Neural cell (in vitro differentiated cells): ENCODE results near the gene ADGRG6. TPM values are rescaled to one million over a fixed set of nuclear protein-coding genes. Genes with fewer than 3 reads are reported as not detected.

Experiments
- H2AFZ ChIP-seq: fragments of 200-600, 300-800 bp; sonication (generic), shearing (Covaris generic); 2 replicates; pipeline ENCODE4 v1.6.0; 2014; ENCODE audit warnings: low read depth, mild to moderate bottlenecking, antibody characterized with exemption, low read length, moderate library complexity
- H3F3A ChIP-seq: fragments of 200-600 bp; shearing (Covaris generic); 2 replicates; pipeline ENCODE4 v1.6.1; 2016; ENCODE audit warnings: mild to moderate bottlenecking, moderate library complexity, mixed read lengths, antibody characterized with exemption, low read length; ENCODE audit not compliant: insufficient read depth, poor library complexity, severe bottlenecking
- H3K27ac ChIP-seq: fragments of 200-600, 300-800 bp; sonication (generic), shearing (Covaris generic); 2 replicates; pipeline ENCODE4 v1.5.1; 2014; ENCODE audit warnings: mild to moderate bottlenecking, low read length, moderate library complexity
- H3K27me3 ChIP-seq: fragments of 300-800, 200-600 bp; sonication (generic), shearing (Covaris generic); 2 replicates; pipeline ENCODE4 v1.6.0; 2014; ENCODE audit warnings: mild to moderate bottlenecking, low read depth, low read length, moderate library complexity; ENCODE audit not compliant: insufficient read depth
- H3K36me3 ChIP-seq: fragments of 300-800, 200-600 bp; sonication (generic), shearing (Covaris generic); 2 replicates; pipeline ENCODE4 v1.5.1; 2014; ENCODE audit warnings: mild to moderate bottlenecking, antibody characterized with exemption, low read length, moderate library complexity; ENCODE audit not compliant: insufficient read depth
- H3K4me2 ChIP-seq: fragments of 300-800, 200-600 bp; sonication (generic), shearing (Covaris generic); 2 replicates; pipeline ENCODE4 v1.6.0; 2014; ENCODE audit warnings: mild to moderate bottlenecking, low read length
- H3K4me3 ChIP-seq: fragments of 300-800, 200-600 bp; sonication (generic), shearing (Covaris generic); 2 replicates; pipeline ENCODE4 v1.5.1; 2014; ENCODE audit warnings: mild to moderate bottlenecking, low read length, moderate library complexity
- H3K79me2 ChIP-seq: fragments of 200-600 bp; shearing (Covaris generic); replicated peaks from 2 replicates; pipeline ENCODE4 v1.6.0; 2014; ENCODE audit warnings: mild to moderate bottlenecking, low read length, moderate library complexity; ENCODE audit not compliant: insufficient read depth
- H3K9ac ChIP-seq: fragments of 300-800, 200-600 bp; sonication (generic), shearing (Covaris generic); 2 replicates; pipeline ENCODE4 v1.6.1; 2016; ENCODE audit warnings: mild to moderate bottlenecking, low read length, mixed read lengths
- H3K9me2 ChIP-seq: fragments of 200-600 bp; shearing (Covaris generic); 2 replicates; pipeline ENCODE4 v1.6.1; 2016; ENCODE audit warnings: mild to moderate bottlenecking, low read length, mixed read lengths; ENCODE audit not compliant: insufficient read depth
- H3K9me3 ChIP-seq: fragments of 200-600, 300-800 bp; sonication (generic), shearing (Covaris generic); 2 replicates; pipeline ENCODE4 v1.6.1; 2016; ENCODE audit warnings: mild to moderate bottlenecking, mixed run types, low read length, moderate library complexity, mixed read lengths
- H4K20me1 ChIP-seq: fragments of 200-600 bp; shearing (Covaris generic); 2 replicates; pipeline ENCODE4 v1.6.1; 2016; ENCODE audit warnings: mild to moderate bottlenecking, mixed run types; ENCODE audit not compliant: insufficient read depth
- CTCF ChIP-seq: fragments of 450-650 bp; IDR thresholded peaks from 2 replicates; pipeline ENCODE4 v1.5.1; 2014; ENCODE audit warnings: antibody characterized with exemption, mild to moderate bottlenecking, moderate library complexity; ENCODE audit not compliant: poor library complexity, severe bottlenecking
- EP300 ChIP-seq: fragments of 450-650 bp; conservative IDR thresholded peaks from 2 replicates; pipeline ENCODE4 v1.6.1; 2014; ENCODE audit warnings: antibody characterized with exemption, mild to moderate bottlenecking, moderate library complexity; ENCODE audit not compliant: poor library complexity, severe bottlenecking
- EZH2 ChIP-seq: fragments of 200-600, 300-800 bp; shearing (Covaris generic), sonication (generic); IDR thresholded peaks from 2 replicates; pipeline ENCODE4 v1.6.1; 2014; ENCODE audit warnings: antibody characterized with exemption, low read length, borderline replicate concordance, mild to moderate bottlenecking; ENCODE audit not compliant: insufficient read depth, poor library complexity, severe bottlenecking
- MXI1 ChIP-seq: fragments of 450-650 bp; conservative IDR thresholded peaks from 2 replicates; pipeline ENCODE4 v1.6.1; 2014; ENCODE audit warnings: antibody characterized with exemption, mild to moderate bottlenecking; ENCODE audit not compliant: poor library complexity, severe bottlenecking
- POLR2AphosphoS5 ChIP-seq: IDR thresholded peaks from 2 replicates; pipeline ENCODE4 v1.6.1; 2012
- RAD21 ChIP-seq: fragments of 450-650 bp; conservative IDR thresholded peaks from 2 replicates; pipeline ENCODE4 v1.6.1; 2014; ENCODE audit warnings: antibody characterized with exemption, mild to moderate bottlenecking, moderate library complexity
- SMC3 ChIP-seq: fragments of 450-650 bp; conservative IDR thresholded peaks from 2 replicates; pipeline ENCODE4 v1.6.1; 2014; ENCODE audit warnings: antibody characterized with exemption, mild to moderate bottlenecking, moderate library complexity; ENCODE audit not compliant: poor library complexity
- TAF1 ChIP-seq: IDR thresholded peaks from 2 replicates; pipeline ENCODE4 v1.6.1; 2012; ENCODE audit warnings: low read depth
- polyA plus RNA-seq: library from polyadenylated mRNA; depleted of rRNA; stranded (reverse); fragments of >200 nt; gene quantifications from 2 replicates; pipeline ENCODE4 v1.2.3, GENCODE V29; 2014
- TF ChIP-seq, protein P1 (sequence below): IDR thresholded peaks from 2 replicates; pipeline ENCODE4 v1.6.1; 2012; ENCODE audit warnings: borderline replicate concordance

Gene ADGRG6
- polyA plus RNA-seq, 1 donor from 2014 or later, result 0.37 TPM

DNA sequence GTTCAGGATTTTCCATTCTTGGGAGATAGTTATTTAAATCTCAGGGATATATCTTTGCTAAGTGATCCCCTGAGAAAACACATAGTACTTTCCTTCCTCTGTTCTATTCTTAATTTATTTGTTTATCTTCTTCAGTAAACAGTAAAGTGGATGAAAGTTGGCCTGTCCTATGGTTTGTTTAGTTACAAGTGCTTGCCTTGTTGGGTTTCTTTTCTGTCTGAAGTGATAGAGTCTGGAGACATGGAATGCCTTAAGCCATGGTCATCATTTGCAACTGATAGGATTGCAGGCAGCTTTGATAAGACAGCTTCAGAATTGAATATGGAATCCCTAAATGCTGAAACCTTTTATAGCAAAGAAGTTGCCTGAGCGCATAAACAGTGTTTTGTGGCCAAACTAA, 4.9 kb downstream of the ADGRG6 start:
- no peak overlapping the region for H3K9ac ChIP-seq
- H3K27me3 ChIP-seq, result peaks cover 22% of the 10 kb centered on the region
- H3K79me2 ChIP-seq, result no peaks in the 10 kb centered on the region
- H3K36me3 ChIP-seq, result no peaks in the 10 kb centered on the region
- no peak overlapping the region for H3K27ac ChIP-seq
- H2AFZ ChIP-seq, result no peak overlapping the region
- peak overlapping the region; percentile 16 for H3K4me3 ChIP-seq
- TF ChIP-seq TAF1 (no peak), EZH2 (no peak), MXI1 (no peak), RAD21 (no peak), SMC3 (no peak), EP300 (no peak), POLR2AphosphoS5 (no peak), CTCF (no peak)
- TF ChIP-seq, protein P1, sequence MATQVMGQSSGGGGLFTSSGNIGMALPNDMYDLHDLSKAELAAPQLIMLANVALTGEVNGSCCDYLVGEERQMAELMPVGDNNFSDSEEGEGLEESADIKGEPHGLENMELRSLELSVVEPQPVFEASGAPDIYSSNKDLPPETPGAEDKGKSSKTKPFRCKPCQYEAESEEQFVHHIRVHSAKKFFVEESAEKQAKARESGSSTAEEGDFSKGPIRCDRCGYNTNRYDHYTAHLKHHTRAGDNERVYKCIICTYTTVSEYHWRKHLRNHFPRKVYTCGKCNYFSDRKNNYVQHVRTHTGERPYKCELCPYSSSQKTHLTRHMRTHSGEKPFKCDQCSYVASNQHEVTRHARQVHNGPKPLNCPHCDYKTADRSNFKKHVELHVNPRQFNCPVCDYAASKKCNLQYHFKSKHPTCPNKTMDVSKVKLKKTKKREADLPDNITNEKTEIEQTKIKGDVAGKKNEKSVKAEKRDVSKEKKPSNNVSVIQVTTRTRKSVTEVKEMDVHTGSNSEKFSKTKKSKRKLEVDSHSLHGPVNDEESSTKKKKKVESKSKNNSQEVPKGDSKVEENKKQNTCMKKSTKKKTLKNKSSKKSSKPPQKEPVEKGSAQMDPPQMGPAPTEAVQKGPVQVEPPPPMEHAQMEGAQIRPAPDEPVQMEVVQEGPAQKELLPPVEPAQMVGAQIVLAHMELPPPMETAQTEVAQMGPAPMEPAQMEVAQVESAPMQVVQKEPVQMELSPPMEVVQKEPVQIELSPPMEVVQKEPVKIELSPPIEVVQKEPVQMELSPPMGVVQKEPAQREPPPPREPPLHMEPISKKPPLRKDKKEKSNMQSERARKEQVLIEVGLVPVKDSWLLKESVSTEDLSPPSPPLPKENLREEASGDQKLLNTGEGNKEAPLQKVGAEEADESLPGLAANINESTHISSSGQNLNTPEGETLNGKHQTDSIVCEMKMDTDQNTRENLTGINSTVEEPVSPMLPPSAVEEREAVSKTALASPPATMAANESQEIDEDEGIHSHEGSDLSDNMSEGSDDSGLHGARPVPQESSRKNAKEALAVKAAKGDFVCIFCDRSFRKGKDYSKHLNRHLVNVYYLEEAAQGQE, result no peak
- H3K9me2 ChIP-seq, result no peaks in the 10 kb centered on the region
- no peak overlapping the region for H3K4me2 ChIP-seq
- H4K20me1 ChIP-seq, result no peaks in the 10 kb centered on the region
- no peaks in the 10 kb centered on the region for H3K9me3 ChIP-seq
- no peaks in the 10 kb centered on the region for H3F3A ChIP-seq

- no peaks in the 10 kb centered on the region for H3K36me3 ChIP-seq
- no peaks in the 10 kb centered on the region for H3K79me2 ChIP-seq
- H3K9me2 ChIP-seq, result no peaks in the 10 kb centered on the region
- TF ChIP-seq TAF1, result no peak
- TF ChIP-seq RAD21, result no peak
- no peak for TF ChIP-seq EZH2
- no peak for TF ChIP-seq MXI1
- TF ChIP-seq POLR2AphosphoS5, result no peak
- TF ChIP-seq EP300, result no peak
- no peak for TF ChIP-seq SMC3
- TF ChIP-seq CTCF, result no peak
- TF ChIP-seq, protein P1, result no peak
- no peaks in the 10 kb centered on the region for H4K20me1 ChIP-seq
- H2AFZ ChIP-seq, result no peak overlapping the region
- no peak overlapping the region for H3K27ac ChIP-seq
- no peak overlapping the region for H3K9ac ChIP-seq
- H3K27me3 ChIP-seq, result peaks cover 8% of the 10 kb centered on the region
- no peaks in the 10 kb centered on the region for H3K9me3 ChIP-seq
- H3F3A ChIP-seq, result no peaks in the 10 kb centered on the region
- no peak overlapping the region for H3K4me3 ChIP-seq
- no peak overlapping the region for H3K4me2 ChIP-seq
Observed at GRCh38 chr6:142307963-142308748, 6.3 kb downstream of the ADGRG6 start.
